Neutrophil (primary cell): ENCODE data around the gene IL36B.

Experiments
- H3K27ac ChIP-seq: fragments of 200-600 bp; sonication (generic); 2 replicates; pipeline ENCODE4 v1.5.1; 2016; ENCODE audit warnings: mild to moderate bottlenecking, moderate library complexity
- H3K27me3 ChIP-seq: fragments of 200-600 bp; sonication (generic); 2 replicates; pipeline ENCODE4 v1.6.0; 2016; ENCODE audit warnings: mild to moderate bottlenecking
- H3K36me3 ChIP-seq: fragments of 200-600 bp; sonication (generic); 2 replicates; pipeline ENCODE4 v1.5.1; 2017
- H3K4me1 ChIP-seq, 2 experiments: fragments of 200-600 bp in 1 of 2; sonication (generic) in 1 of 2; 1 replicate in 1 of 2; 2 replicates in 1 of 2; pipeline versions ENCODE4 v1.5.1 to v1.6.1; 2013 to 2016; ENCODE audit warnings: low read depth in 1 of 2, low read length in 1 of 2, mild to moderate bottlenecking in 1 of 2, moderate library complexity in 1 of 2; ENCODE audit not compliant: control insufficient read depth in 1 of 2, insufficient read depth in 1 of 2
- H3K4me3 ChIP-seq, 2 experiments: fragments of 200-600 bp in 1 of 2; sonication (generic) in 1 of 2; 1 replicate in 1 of 2; 2 replicates in 1 of 2; pipeline ENCODE4 v1.5.1; 2013 to 2016; ENCODE audit warnings: low read depth in 1 of 2, low read length in 1 of 2, mild to moderate bottlenecking in 1 of 2, moderate library complexity in 1 of 2
- H3K9me3 ChIP-seq: fragments of 200-600 bp; sonication (generic); 2 replicates; pipeline ENCODE4 v1.5.1; 2016
- CTCF ChIP-seq: fragments of 200-600 bp; sonication (generic); IDR thresholded peaks from 2 replicates; pipeline ENCODE4 v1.5.1; 2016; ENCODE audit warnings: antibody characterized with exemption

Gene IL36B

GRCh38 chr2:113079131-113079530 is 26.5 kb upstream of the IL36B start:
- Histone ChIP-seq H3K4me1 (peaks cover 5 to 12% of the 10 kb centered on the region in 2 experiments), H3K4me3 (no peak overlapping the region), H3K36me3 (no peaks in the 10 kb centered on the region), H3K9me3 (no peaks in the 10 kb centered on the region), H3K27me3 (peaks cover 37% of the 10 kb centered on the region), H3K27ac (no peak overlapping the region)
- TF ChIP-seq CTCF: no peak

- Histone ChIP-seq H3K27me3 (peaks cover 37% of the 10 kb centered on the region), H3K4me3 (no peak overlapping the region), H3K36me3 (no peaks in the 10 kb centered on the region), H3K9me3 (no peaks in the 10 kb centered on the region), H3K4me1 (peaks cover 3 to 5% of the 10 kb centered on the region in 2 experiments), H3K27ac (no peak overlapping the region)
- no peak for TF ChIP-seq CTCF
Measured at GRCh38 chr2:113078350-113078839, 25.7 kb upstream of the IL36B start.

- peaks cover 35% of the 10 kb centered on the region for H3K27me3 ChIP-seq
- TF ChIP-seq CTCF: no peak
- no peak overlapping the region for H3K27ac ChIP-seq
- H3K36me3 ChIP-seq: no peaks in the 10 kb centered on the region
- H3K4me3 ChIP-seq: no peak overlapping the region
- H3K4me1 ChIP-seq: peaks cover 0 to under 1% of the 10 kb centered on the region in 2 experiments
- no peaks in the 10 kb centered on the region for H3K9me3 ChIP-seq
Measured at GRCh38 chr2:113077921-113078320, 25.3 kb upstream of the IL36B start.

- no peaks in the 10 kb centered on the region for H3K36me3 ChIP-seq
- no peak for TF ChIP-seq CTCF
- no peaks in the 10 kb centered on the region for H3K9me3 ChIP-seq
- peaks cover 27% of the 10 kb centered on the region for H3K27me3 ChIP-seq
- H3K27ac ChIP-seq: no peak overlapping the region
- no peak overlapping the region for H3K4me3 ChIP-seq
- no peaks in the 10 kb centered on the region for H3K4me1 ChIP-seq
Measured at GRCh38 chr2:113076954-113077669, 24.4 kb upstream of the IL36B start.

- H3K4me3 ChIP-seq: no peak overlapping the region
- no peaks in the 10 kb centered on the region for H3K36me3 ChIP-seq
- TF ChIP-seq CTCF: no peak
- H3K27ac ChIP-seq: no peak overlapping the region
- peaks cover 16% of the 10 kb centered on the region for H3K27me3 ChIP-seq
- no peaks in the 10 kb centered on the region for H3K4me1 ChIP-seq
- H3K9me3 ChIP-seq: no peaks in the 10 kb centered on the region
Measured at GRCh38 chr2:113075600-113075999, 22.9 kb upstream of the IL36B start.
